HG03378 (cell line): ENCODE results near the gene CDC37.
"Not testable (repeated sequence)": the region's sequence is repeated elsewhere in the genome, so short reads cannot be mapped to it uniquely, and the experiment has no call there.

ENCODE experiments used
- ATAC-seq: cut with Tn5 transposase; IDR thresholded peaks from one replicate; pipeline ENCODE4 v1.9.1; 2021; ENCODE audit warnings: mild to moderate bottlenecking, moderate library complexity; ENCODE audit not compliant: unreplicated experiment

Gene CDC37

GRCh38 chr19:10420444-10421239 is 17.3 kb upstream of the CDC37 start, which contains the start of gene PDE4A:
Gene PDE4A (plus strand): TSS chr19:10420538. CDS start chr19:10420765, 227 bp downstream.
- ATAC-seq, result no peak

- ATAC-seq, result no peak
Observed at GRCh38 chr19:10419646-10420443, 16.5 kb upstream of the CDC37 start.

GRCh38 chr19:10419200-10419645 is 15.9 kb upstream of the CDC37 start:
- no peak for ATAC-seq

GRCh38 chr19:10418485-10419199 is 15.3 kb upstream of the CDC37 start:
- ATAC-seq, result no peak

- ATAC-seq, result no peak
Observed at GRCh38 chr19:10418235-10418484, 14.8 kb upstream of the CDC37 start.

- ATAC-seq, result no peak
Observed at GRCh38 chr19:10417541-10418234, 14.3 kb upstream of the CDC37 start.

- ATAC-seq, result peak; percentile 39
Observed at GRCh38 chr19:10416380-10417257, 13.3 kb upstream of the CDC37 start.

- ATAC-seq, result no peak
Observed at GRCh38 chr19:10416083-10416379, 12.7 kb upstream of the CDC37 start.

- ATAC-seq, result peak; percentile 56
Observed at GRCh38 chr19:10412257-10412977, 9.1 kb upstream of the CDC37 start.

- ATAC-seq, result not testable (repeated sequence)
Observed at GRCh38 chr19:10411224-10411623, 7.9 kb upstream of the CDC37 start.

- ATAC-seq, result no peak
Observed at GRCh38 chr19:10408511-10409283, 5.4 kb upstream of the CDC37 start.

- ATAC-seq, result no peak
Observed at GRCh38 chr19:10407096-10407495, 3.8 kb upstream of the CDC37 start.

GRCh38 chr19:10406191-10406590 is 2.8 kb upstream of the CDC37 start:
- ATAC-seq, result no peak

GRCh38 chr19:10404888-10405820 is 1.8 kb upstream of the CDC37 start:
- no peak for ATAC-seq

- no peak for ATAC-seq
Observed at GRCh38 chr19:10402441-10403038, 802 bp downstream of the CDC37 start.

GRCh38 chr19:10399878-10400277 is 3.5 kb downstream of the CDC37 start:
- ATAC-seq, result no peak

GRCh38 chr19:10399340-10399739 is 4.0 kb downstream of the CDC37 start:
- ATAC-seq, result not testable (repeated sequence)
